NCI-H146 (cell line): ENCODE measurements around the gene KIAA0930.

Experiments
- DNase-seq: peaks from one replicate; lab custom pipeline; 2025; lab: John Stamatoyannopoulos, UW

The KIAA0930 gene

DNA sequence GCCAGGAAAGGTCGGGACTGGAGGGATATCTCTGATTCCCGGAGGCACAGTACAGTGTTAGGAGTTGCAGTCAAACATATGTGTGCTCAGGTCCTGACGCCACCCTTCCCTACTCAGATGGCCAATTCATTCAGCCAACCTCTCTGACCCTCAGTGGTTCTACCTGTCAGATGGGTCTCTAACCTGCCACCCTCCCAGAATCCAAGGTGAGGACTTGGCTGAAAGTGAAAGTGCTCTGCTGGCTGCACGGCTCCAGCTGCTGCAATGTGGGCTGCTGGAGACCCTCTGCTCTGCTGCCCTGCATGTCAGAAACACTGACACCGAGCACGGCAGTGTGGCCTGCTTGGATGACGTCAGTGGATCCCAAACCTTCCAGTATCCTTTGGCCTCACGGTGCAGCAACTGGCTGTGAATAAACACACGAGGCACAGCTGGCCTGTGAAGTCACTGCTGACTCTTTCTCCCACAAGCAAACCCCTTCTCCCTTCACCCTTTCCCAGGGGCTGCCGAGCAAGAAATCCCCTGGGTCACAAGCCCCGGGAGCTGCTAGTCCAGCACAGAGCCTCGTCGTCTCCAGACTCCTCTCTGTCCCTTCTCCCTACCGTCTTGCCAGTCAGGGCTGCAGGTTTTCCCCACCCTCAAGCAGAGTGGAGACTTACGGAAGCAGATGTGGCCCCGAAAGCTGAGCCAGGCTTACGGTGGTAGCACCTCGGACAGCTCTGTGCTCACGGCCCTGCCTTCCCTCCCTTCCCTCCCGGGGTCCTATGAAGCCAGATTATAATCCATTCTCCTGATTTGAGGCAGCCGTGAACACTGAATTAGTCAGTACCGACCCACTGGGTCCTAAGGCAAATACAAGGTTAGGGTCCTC lies 24.3 kb downstream of the KIAA0930 start:
- DNase-seq = no peak

DNA sequence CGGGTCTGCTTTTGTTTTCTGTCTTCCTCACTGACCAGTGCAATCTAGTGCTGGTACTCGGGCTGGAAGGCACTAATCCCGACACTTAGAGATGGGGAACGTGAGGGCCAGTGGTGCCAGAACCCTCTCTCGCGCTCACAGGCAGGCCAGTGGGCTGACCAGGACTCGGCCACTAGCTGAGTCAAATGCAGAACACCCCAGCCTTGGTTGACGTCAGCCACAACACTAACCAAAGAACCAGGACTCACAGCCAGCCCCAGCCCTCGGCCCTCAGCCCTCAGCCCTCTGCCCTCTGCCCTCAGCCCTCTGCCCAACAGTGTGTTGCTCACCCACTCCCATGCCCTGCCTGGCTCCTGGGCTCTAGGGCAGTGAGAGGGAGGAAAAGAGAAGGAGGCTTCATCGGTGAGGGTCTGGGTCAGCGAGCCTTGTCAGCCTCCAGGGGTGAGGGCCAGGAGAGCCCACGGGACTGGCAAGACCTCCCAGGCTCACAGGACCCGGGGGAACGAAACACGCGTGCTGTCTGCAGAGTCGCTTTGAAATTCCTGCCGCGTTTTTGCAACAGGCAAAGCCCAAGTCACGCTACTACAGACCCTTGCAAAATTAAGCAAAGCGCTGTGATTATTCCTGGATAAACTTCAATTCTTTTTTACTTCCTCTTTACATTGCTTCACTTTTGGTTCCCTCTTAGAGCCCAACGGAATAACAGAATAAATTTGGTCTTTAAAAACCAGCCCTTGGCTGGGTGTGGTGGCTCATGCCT lies 27.5 kb downstream of the KIAA0930 start:
- DNase-seq = no peak

GRCh38 chr22:45212306-45212709 lies 28.4 kb downstream of the KIAA0930 start:
- no peak for DNase-seq

DNA sequence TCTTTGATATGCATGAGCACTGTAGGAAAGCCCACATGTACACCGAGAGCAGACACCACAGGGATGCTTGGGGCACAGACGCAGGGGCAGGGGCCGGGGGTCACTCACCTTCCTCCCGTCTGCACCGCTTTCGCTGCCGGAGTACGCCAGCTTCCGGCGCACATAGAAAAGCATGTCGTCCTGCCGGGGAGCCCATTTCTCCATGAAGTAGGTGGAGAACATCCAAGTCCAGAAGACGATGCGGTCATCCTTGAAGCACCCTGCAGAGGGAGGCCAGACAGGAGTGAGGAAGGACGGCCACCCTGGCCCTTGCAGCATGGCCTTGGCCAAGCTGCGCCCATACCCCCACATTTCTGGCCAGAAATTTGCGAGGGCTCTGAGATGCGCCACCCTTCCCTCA lies 28.8 kb downstream of the KIAA0930 start:
- no peak for DNase-seq

- no peak for DNase-seq
Measured at GRCh38 chr22:45211435-45211834, 29.3 kb downstream of the KIAA0930 start.

DNA sequence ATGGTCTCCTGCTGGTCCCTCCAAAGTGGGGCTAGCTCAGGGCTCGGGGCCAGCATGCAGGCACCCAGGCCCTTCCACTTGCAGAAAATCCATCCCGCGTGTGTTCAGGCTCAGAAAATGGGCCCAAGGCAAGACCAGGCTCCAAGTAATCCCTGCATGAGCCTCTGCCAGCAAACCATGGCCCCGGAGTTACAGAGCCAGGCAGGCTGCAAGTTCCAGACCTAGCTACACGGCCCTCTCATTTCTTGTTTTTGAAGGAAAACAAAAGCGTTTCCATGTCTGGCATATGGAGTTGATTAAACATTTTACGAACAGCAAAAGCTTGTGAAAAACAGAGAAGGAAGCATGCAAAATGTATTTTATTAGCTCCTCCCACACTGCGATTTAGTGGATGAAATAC lies 29.7 kb downstream of the KIAA0930 start:
- no peak for DNase-seq

- DNase-seq = no peak
Measured at GRCh38 chr22:45210577-45210976, 30.1 kb downstream of the KIAA0930 start.

DNA sequence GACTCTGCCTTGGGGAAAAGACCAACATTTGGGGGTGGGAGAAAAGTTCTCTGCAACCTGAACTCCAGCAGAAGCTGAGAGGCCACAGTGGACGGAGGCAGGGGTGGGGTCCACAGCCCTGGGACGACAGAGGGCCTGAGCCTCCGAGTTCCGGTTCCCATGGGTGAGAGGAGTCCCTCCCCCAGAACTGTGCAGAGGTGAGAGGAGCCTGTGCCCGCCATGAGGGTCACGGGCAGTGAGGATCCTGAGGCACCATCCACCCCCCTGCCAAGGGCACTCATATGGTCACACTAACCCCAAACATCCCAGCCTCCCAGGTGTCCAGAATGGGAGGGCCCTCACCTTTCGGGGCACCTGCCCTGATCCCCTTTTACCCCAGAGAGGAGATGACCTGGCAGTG lies 30.5 kb downstream of the KIAA0930 start:
- no peak for DNase-seq

GRCh38 chr22:45208993-45209838 lies 31.5 kb downstream of the KIAA0930 start:
- DNase-seq = peak; percentile 17

DNA sequence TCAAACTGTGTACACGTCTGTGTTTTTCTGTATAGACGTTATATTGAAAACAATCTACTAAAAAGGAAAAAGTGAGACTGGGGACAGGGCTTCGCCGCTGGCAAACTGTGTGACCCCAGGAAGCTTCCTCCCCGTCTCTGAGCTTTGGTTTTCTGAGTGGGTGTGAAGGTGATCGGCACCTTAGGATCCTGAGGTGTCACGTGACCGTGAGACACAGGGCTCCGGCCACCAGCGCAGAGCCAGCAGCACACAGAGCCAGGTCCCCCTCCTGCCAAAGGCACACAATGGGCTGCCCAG lies 32.0 kb downstream of the KIAA0930 start:
- no peak for DNase-seq

- DNase-seq = no peak
Measured at GRCh38 chr22:45207981-45208664, 32.6 kb downstream of the KIAA0930 start.

- DNase-seq = no peak
Measured at GRCh38 chr22:45207533-45207932, 33.2 kb downstream of the KIAA0930 start.

DNA sequence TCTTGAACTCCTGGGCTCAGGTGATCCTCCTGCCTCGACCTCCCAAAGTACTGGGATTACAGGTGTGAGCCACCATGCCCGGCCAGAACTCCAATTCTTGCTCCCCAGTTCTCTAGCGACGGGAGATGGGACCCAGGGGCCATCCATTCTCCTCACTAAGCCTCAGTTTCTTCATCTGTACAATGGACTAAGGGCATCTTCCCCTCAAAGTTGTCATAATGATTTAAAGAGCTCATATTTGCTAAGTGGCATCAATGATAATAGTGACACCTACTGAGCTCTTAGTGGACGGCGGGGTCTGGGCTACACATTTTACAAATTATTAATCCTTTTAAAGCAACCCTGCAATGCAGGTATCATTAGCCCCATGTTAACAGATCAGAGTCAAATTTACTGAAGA lies 34.5 kb downstream of the KIAA0930 start:
- no peak for DNase-seq

DNA sequence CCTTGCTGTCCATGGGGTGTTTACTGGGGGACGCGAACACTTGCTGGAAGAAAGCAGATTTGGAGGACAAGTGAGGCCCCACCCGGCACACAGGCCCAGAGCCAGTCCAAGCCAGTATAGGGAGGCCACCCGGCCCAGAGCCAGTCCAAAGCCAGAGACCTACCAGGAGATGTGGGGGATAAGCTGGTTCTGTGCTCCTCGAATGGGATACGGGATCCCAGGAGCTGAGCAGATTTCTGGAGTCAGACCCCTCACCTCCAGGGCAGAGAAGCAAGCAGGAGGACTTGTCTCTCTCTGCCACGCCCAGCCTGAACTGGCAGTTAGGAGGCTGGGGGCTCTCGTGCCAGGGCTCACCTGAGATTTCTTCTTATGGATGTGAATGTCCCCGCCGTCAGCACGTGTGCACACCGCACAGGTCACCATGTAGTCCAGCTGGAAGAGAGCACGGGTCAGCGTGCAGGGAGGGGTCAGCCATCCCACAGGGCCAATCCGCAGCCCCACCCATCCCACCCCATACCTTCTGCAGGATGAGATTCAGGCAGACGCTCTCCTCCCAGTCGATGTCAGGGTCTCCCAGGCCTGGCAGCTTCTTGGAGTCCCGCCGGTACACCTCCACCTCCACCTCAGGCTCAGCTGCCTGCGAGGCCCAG lies 35.3 kb downstream of the KIAA0930 start:
- DNase-seq = no peak

GRCh38 chr22:45204819-45205218 lies 35.9 kb downstream of the KIAA0930 start:
- DNase-seq = no peak

DNA sequence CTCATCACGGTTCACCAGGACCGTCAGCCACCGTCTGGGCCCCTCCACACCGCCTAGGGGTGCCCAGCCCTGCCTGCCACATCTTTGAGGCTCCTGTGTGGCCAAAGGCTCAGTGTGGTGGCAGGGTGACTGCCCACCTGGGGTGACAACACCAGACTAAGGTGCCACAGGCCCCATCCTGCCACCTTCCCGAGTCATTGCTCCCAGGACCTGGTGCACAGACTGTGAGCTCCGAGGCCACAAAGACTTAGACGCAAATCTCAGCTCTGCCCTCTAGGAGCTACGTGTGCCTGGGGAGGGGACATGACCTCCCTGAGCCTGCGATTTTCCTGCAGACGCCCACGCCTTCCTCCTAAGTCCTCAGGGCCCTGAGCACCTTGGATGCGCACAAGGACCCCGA lies 36.5 kb downstream of the KIAA0930 start:
- DNase-seq = no peak

DNA sequence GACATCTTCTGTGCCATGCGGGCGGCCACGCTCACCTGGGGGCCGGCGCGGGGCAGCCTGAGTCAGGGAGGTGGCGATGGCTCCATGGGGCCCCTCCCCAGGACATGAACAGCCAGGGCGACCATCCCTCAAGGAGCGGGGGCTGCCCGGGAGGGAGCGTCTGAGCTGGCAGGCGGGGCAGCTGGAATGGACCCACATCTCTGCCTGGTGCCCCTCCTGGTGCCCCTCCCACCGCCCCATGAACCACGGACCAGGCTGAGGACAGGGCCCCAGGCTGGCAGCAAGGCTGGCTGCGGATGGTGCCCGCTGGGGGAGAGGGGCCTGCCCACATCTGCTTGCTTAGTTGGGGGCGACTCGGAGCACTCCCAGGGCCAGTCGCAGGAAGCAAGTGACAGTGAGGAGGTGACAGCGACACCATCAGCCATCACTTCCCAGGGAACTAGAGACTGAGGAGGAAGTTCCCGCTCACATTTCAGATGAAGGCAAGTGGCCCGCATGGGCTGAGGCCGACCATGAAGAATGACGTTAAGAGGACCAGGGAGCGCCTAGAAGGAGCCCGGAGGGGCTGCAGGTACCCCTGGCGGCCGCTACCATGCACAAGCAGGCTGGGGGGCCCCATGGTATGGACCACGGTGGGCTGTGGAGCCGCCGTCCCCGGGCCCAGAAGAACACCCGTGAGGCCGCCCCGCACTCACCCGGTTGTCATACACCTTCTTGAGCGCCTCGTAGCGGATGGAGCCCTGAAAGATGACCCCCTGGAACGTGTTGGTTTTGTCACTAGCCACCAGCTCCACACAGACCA lies 37.3 kb downstream of the KIAA0930 start:
- no peak for DNase-seq

DNA sequence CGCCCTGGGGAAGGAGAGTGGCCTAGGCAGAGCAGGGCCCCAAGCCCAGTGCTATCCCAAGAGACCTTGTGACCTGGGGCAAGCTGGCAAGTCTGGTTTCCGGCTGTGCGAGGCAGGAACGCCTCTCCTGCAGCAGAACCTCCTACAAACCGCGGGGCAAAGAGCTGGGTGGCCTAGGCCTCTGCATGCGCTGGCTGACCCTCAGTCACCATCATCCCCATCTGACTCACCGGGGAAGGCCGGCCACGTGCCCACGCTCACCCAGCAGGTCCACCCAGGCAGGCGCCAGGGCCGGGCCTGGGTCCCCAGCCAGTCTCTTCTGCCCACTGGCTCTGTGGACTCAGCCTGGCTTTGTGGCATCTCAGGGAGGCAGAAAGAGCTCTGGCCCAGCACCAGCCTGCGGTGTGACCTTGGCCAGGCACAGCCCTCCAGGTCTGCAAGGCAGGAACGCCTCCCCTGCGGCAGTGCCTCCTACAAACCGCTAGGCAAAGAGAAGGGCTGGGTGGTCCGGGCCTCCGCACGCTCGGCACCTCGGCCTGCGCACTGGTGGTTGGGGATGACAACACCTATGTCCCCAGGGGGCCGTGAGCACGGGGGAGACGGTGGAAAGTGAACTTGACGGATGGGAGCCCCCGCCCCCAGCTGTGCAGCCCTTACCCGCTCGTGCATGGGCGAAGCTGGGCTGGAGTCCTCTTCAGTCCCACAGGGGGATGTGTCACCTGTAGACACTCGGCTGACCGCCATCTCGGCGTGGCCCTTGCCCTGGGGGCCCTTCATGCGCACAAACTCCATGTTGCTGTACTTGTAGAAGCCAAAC lies 38.2 kb downstream of the KIAA0930 start:
- no peak for DNase-seq

DNA sequence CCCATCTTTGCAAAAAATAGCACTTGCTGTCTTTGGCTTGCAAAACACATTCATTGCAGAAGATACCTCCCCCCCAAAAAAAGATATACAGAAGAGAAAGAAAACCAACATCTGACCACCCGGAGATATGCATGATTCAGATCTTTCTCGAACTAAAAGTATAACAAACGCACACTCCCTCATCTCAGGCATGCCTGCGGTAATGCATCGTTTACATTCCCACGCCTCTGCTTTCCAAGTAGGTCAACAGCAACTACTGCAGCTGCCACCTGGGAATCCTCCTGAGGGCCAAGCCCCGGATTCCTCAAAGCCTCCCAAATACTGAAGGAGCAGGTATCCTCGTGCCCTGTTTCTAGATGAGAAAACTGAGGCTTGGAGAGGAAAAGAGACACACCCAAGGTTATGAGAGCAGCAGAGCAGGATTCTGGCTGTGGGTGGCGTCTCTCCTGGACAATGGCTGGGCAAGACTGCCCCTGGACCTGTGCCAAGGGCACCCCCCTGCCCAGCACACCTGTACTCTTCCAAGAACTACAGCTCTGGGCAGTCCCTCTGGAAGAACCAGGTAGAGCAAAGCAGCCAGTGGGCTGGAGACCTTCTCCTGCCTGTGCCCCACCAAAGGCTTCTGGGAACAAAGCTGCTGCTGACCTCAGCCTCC lies 38.9 kb downstream of the KIAA0930 start:
- DNase-seq = no peak
